NCI-H146 treated with DMSO at 0.1 percent for 48 hours (cell line): Measurements from ENCODE around the gene DCLK1.
A peak's percentile ranks its signal among the peaks of the same experiment; 100 is the strongest.

Source experiments
- DNase-seq: peaks from one replicate; lab custom pipeline; 2025; ENCODE audit not compliant: unreplicated experiment; lab: John Stamatoyannopoulos, UW

The DCLK1 gene

DNA sequence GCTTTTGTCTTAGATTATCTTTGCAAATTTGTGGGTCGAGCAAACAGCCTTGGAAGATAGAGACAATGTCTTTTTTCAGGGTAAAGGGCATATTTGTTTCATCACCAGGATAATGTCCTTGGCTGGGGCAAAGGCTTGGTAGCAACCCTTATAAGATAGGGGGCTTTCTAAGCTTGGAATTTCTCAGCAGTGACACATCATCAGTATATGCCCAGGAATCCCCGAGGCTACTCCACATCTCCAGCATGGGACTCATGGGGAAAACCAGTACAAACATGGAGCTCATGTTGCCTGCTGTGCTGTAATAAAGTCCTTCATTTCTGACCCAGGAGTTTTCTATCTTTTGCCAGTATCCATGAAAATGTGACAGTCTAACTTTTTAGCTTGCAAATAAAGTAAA is 77.1 kb downstream of the DCLK1 start:
- DNase-seq, result no peak

GRCh38 chr13:36051082-36051481 is 80.1 kb downstream of the DCLK1 start:
- DNase-seq, result no peak

- DNase-seq, result no peak
These were observed 84.5 kb downstream of the DCLK1 start for GRCh38 chr13:36046672-36047071.

DNA sequence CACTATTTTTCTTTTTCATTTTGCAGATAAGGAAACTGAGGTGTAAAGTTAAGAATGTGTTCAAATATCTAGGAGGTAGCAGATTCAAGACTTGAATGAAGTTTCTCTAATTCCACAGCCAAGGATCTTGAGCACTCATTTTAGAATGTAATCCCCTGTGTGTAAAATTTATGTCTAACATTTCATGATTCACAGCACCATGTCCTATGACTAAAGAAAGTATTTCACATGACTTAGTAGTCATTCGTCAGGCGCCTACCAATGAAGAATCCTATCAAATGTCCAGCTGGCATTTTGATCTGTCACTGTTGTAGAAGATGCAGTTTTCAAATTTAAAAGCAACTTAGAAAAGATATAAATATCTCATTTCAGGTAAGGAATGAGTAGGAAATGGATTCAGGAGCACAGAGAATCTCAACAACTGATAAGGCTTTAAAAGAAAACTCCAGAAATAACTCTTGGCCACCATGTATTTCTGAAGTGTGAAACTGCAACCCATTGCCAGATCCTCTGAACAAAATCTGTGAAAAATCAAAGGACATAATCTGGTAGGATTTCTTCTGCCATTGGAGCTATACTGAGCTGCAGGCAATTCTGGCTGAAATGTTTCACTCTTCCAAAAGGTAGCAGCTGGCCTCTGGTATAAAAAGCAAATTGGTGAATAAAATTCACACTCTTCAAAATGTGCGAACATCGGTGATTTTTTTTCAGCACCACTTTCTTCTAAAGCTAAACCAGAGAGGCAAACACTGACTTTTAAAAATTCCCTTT is 92.2 kb downstream of the DCLK1 start:
- no peak for DNase-seq

DNA sequence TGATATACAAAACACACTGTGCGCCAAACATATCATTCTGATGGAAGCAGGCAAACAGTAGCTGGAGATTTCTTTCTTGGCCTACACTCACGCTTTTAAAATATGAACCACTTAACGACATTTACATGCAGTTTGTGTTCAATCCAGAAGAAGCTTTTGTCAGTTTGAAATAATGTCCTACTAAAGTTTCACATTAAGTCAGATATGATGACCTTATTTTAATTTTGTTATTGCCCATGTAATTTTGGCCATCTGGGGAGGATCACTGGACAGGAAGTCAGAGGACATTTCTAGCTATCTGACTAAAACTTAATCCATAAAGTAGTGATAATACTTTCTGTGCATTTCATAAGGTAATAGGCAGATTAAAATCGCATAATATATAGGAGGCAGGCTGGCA is 98.1 kb downstream of the DCLK1 start:
- no peak for DNase-seq

DNA sequence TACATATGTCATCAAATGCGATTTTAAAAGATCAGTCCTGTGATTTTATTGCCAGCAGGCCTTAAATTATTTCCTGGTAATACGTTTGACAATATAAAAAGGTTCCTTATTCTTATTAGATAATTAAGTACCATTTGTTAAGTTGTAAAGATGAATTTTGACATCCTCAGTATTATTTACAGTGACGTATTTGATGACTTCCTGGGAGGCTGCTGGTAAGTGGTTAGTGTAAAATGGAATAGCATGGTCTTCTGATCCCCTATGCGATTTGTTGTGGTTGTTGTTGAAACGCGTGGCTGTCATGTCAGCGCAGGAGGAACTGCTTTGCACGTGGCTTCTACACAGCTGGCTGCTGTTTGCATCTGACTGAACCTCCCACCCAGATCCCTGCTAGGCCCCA is 99.7 kb downstream of the DCLK1 start:
- DNase-seq, result no peak

- no peak for DNase-seq
These were observed 100.4 kb downstream of the DCLK1 start for GRCh38 chr13:36030670-36031331.

- DNase-seq, result peak; percentile 77
These were observed 102.0 kb downstream of the DCLK1 start for GRCh38 chr13:36029166-36029565.

DNA sequence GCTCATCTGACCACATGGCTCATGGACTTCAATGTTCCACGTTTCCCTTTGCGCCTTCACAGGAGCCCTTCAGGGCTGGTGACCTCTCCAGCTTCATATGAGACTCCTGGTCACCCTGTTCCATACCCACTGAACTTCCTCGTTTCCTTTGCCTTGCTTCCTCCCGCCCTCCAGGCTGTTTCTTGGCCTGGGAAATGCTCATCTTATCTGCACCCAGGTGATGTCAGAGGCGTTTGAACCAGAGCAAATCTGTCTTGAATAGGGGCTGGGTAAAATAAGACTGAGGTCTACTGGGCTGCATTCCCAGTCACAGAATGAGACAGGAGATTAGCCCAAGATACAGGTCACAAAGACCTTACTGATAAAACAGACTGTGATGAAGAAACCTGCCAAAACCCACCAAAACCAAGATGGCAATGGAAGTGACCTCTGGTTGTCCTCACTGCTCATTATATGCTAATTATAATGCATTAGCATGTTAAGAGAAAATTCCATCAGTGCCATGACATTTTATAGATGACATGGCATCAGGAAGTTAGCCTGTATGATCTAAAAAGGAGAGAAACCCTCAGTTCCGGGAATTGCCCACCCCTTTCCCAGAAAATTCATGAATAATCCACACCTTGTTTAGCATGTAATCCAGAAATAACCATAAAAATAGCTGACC is 102.7 kb downstream of the DCLK1 start:
- no peak for DNase-seq

DNA sequence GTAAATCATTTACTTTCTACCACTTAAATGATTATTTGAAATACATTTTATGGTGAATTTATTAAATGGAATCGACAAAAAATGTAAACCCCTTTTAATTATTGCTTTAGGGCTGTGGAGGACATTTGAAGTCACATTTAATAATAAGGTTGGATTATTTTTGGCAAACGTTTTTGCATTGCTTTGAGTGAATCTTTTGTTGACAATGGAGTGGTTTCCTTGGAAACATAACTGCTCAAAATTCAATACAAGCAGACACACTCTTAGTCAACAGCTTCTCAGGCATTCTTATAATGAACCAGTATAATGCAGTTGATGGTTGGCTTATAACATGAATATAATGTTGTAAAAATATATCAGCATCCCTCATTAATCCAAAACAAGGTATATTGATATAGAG is 104.7 kb downstream of the DCLK1 start:
- DNase-seq, result peak; percentile 40

DNA sequence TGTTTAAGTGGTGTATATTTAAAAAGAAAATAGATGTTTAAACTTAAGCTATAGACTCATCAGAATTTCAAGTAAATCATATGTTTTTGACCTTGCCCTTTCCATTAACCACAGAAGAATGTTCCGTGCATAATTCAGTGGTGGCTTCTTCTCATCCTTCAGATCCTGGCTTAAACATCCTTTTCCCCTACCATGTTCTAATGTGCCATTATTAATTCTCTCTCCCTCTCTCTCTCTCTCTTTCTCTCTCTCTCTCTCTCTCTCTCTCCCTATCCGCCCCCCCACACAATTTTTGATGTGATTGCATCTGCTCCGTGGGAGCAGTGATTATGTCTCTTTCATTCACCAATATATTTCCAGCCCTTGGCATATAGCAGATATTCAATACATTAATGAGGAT is 116.4 kb downstream of the DCLK1 start:
- no peak for DNase-seq

GRCh38 chr13:36006894-36007675 is 124.1 kb downstream of the DCLK1 start:
- DNase-seq, result no peak

DNA sequence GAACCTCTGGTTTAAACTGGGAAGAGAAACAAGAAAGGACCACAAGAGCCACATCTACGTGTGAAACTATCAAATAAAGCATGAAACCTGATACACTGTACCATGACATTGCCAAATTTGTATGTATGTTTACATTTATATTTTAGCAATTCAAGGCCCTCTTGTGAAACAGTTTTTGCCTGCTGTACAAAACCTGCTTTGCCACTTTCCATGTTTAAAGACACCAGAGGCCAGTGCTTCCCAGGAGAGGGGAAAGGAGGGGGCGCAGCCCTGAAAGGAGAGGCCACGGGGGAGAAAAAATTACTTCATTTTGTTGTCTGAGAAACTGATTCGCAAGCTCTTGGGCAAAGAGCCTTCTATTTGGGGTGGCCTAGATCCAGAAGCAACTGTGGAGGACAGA is 124.8 kb downstream of the DCLK1 start:
- no peak for DNase-seq

- DNase-seq, result no peak
These were observed 129.6 kb downstream of the DCLK1 start for GRCh38 chr13:36001561-36001960.

- DNase-seq, result no peak
These were observed 131.2 kb downstream of the DCLK1 start for GRCh38 chr13:36000028-36000427.

- peak; percentile 8 for DNase-seq
These were observed 134.8 kb downstream of the DCLK1 start for GRCh38 chr13:35996360-35996759.

- DNase-seq, result no peak
These were observed 136.0 kb downstream of the DCLK1 start for GRCh38 chr13:35995136-35995535.

- DNase-seq, result peak; percentile 63
These were observed 136.8 kb downstream of the DCLK1 start for GRCh38 chr13:35994131-35994966.

GRCh38 chr13:35993686-35994085 is 137.5 kb downstream of the DCLK1 start:
- no peak for DNase-seq

- DNase-seq, result no peak
These were observed 138.2 kb downstream of the DCLK1 start for GRCh38 chr13:35992964-35993363.

DNA sequence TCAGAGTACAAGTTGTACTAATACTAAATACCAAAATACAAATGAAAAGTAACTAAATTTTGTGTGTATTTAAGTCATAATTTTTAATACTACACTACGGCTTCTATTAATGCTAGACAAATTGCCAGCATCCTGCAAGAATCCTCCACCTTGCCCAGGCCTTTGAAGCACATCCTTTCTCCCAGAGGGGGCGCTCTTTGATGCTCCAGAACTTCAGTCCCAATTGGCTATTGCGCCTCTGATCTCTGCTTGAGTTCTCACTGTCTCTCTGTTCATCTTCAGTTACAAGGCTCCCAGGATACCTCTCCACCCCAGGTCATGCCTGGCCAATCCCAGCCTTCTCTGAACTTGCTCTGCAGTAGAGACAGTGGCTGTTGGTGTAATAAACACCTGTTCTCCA is 141.0 kb downstream of the DCLK1 start:
- no peak for DNase-seq
